DOHH2 (cell line): ENCODE results near the gene DNAJA3.
A peak's percentile ranks its signal among the peaks of the same experiment; 100 is the strongest.

Experiments used
- H3F3A ChIP-seq: fragments of 200-600 bp; sonication (generic), shearing (Covaris generic); 2 replicates; pipeline ENCODE4 v1.6.0; 2016; ENCODE audit warnings: antibody characterized with exemption, mild to moderate bottlenecking; ENCODE audit not compliant: control insufficient read depth, insufficient read depth
- H3K27ac ChIP-seq: fragments of 200-600 bp; sonication (generic); 2 replicates; pipeline ENCODE4 v1.5.1; 2014; ENCODE audit warnings: low read depth, mild to moderate bottlenecking, low read length, moderate library complexity
- H3K27me3 ChIP-seq: fragments of 200-600 bp; sonication (generic); 2 replicates; pipeline ENCODE4 v1.6.1; 2014; ENCODE audit warnings: mild to moderate bottlenecking, low read length, mixed read lengths; ENCODE audit not compliant: control insufficient read depth
- H3K36me3 ChIP-seq: fragments of 200-600 bp; sonication (generic); 2 replicates; pipeline ENCODE4 v1.6.1; 2014; ENCODE audit warnings: mild to moderate bottlenecking, low read length, moderate library complexity, mixed read lengths; ENCODE audit not compliant: control insufficient read depth
- H3K4me1 ChIP-seq: fragments of 200-600 bp; sonication (generic); 2 replicates; pipeline ENCODE4 v1.6.1; 2014; ENCODE audit warnings: mild to moderate bottlenecking, low read length, mixed read lengths; ENCODE audit not compliant: control insufficient read depth
- H3K4me2 ChIP-seq: fragments of 200-600 bp; sonication (generic); 2 replicates; pipeline ENCODE4 v1.6.0; 2014; ENCODE audit warnings: mild to moderate bottlenecking, low read length, moderate library complexity
- H3K4me3 ChIP-seq: fragments of 200-600 bp; sonication (generic); 2 replicates; pipeline ENCODE4 v1.5.1; 2014; ENCODE audit warnings: mild to moderate bottlenecking, low read length, mixed read lengths
- H3K79me2 ChIP-seq: fragments of 200-600 bp; sonication (generic); 2 replicates; pipeline ENCODE4 v1.6.1; 2014; ENCODE audit warnings: mild to moderate bottlenecking, low read length, mixed read lengths; ENCODE audit not compliant: control insufficient read depth
- H3K9me2 ChIP-seq: fragments of 200-600 bp; sonication (generic); replicated peaks from 2 replicates; pipeline ENCODE4 v1.6.1; 2014; ENCODE audit warnings: mild to moderate bottlenecking, low read length, mixed read lengths; ENCODE audit not compliant: control insufficient read depth
- H3K9me3 ChIP-seq: fragments of 200-600 bp; sonication (generic); 2 replicates; pipeline ENCODE4 v1.6.1; 2014; ENCODE audit warnings: antibody characterized with exemption, low read length, mixed read lengths; ENCODE audit not compliant: control insufficient read depth, insufficient read depth
- H4K20me1 ChIP-seq: fragments of 200-600 bp; sonication (generic); 2 replicates; pipeline ENCODE4 v1.6.0; 2014; ENCODE audit warnings: low read depth, mild to moderate bottlenecking, antibody characterized with exemption, low read length, moderate library complexity; ENCODE audit not compliant: control insufficient read depth, insufficient read depth
- CTCF ChIP-seq: fragments of 200-600 bp; sonication (generic); IDR thresholded peaks from one replicate; pipeline ENCODE4 v1.5.1; 2014; ENCODE audit warnings: antibody characterized with exemption, mild to moderate bottlenecking, low read depth, low read length; ENCODE audit not compliant: poor library complexity, severe bottlenecking
- EZH2phosphoT487 ChIP-seq: fragments of 200-600 bp; sonication (generic); IDR thresholded peaks from 2 replicates; pipeline ENCODE4 v1.6.1; 2017; ENCODE audit warnings: borderline replicate concordance, mild to moderate bottlenecking, antibody characterized with exemption, low read length, moderate library complexity, mixed read lengths

The DNAJA3 gene

GRCh38 chr16:4401094-4401501, 24.6 kb upstream of the DNAJA3 start:
- Histone ChIP-seq H3K36me3 (peaks cover 44% of the 10 kb centered on the region), H3K9me3 (no peaks in the 10 kb centered on the region), H3F3A (no peaks in the 10 kb centered on the region), H3K27me3 (no peaks in the 10 kb centered on the region), H3K27ac (no peak overlapping the region), H3K79me2 (no peaks in the 10 kb centered on the region), H3K4me3 (no peak overlapping the region), H4K20me1 (peaks cover 6% of the 10 kb centered on the region), H3K9me2 (no peaks in the 10 kb centered on the region), H3K4me1 (no peaks in the 10 kb centered on the region), H3K4me2 (no peak overlapping the region)
- TF ChIP-seq EZH2phosphoT487: no peak
- TF ChIP-seq CTCF: no peak

GRCh38 chr16:4401510-4401909, 24.2 kb upstream of the DNAJA3 start:
- Histone ChIP-seq H3K36me3 (peaks cover 47% of the 10 kb centered on the region), H3K4me1 (no peaks in the 10 kb centered on the region), H4K20me1 (peaks cover 6% of the 10 kb centered on the region), H3K27ac (no peak overlapping the region), H3F3A (no peaks in the 10 kb centered on the region), H3K27me3 (no peaks in the 10 kb centered on the region), H3K9me2 (no peaks in the 10 kb centered on the region), H3K79me2 (no peaks in the 10 kb centered on the region), H3K9me3 (no peaks in the 10 kb centered on the region), H3K4me3 (no peak overlapping the region), H3K4me2 (no peak overlapping the region)
- no peak for TF ChIP-seq CTCF
- TF ChIP-seq EZH2phosphoT487: no peak

GRCh38 chr16:4402439-4403132, 23.1 kb upstream of the DNAJA3 start:
- H3K79me2 ChIP-seq: no peaks in the 10 kb centered on the region
- H3K4me1 ChIP-seq: no peaks in the 10 kb centered on the region
- no peaks in the 10 kb centered on the region for H3K9me2 ChIP-seq
- H4K20me1 ChIP-seq: peaks cover 6% of the 10 kb centered on the region
- no peak overlapping the region for H3K4me3 ChIP-seq
- H3K9me3 ChIP-seq: no peaks in the 10 kb centered on the region
- TF ChIP-seq EZH2phosphoT487 (no peak), CTCF (peak; percentile 88)
- H3K36me3 ChIP-seq: peaks cover 53% of the 10 kb centered on the region
- H3F3A ChIP-seq: no peaks in the 10 kb centered on the region
- no peaks in the 10 kb centered on the region for H3K27me3 ChIP-seq
- no peak overlapping the region for H3K27ac ChIP-seq
- no peak overlapping the region for H3K4me2 ChIP-seq
